IMR-90 (cell line): ENCODE results near the gene RBFOX2. TPM values are rescaled to one million over a fixed set of nuclear protein-coding genes. Genes with fewer than 3 reads are reported as not detected.

ENCODE experiments used
- ATAC-seq: fragments of 200-7000 bp; cut with Tn5 transposase; 2 replicates; pipeline ENCODE4 v1.9.1; 2020; ENCODE audit warnings: low read depth, mild to moderate bottlenecking, moderate library complexity
- BruUV-seq: library from RNA; stranded (reverse); fragments of 400-500 nt; replicated peaks from 2 replicates; lab custom pipeline; 2021; lab: Mats Ljungman, UMichigan
- CTCF ChIA-PET: fragments of 300-600 bp; formaldehyde crosslinking; extraction: SDS; loops from one replicate; lab custom pipeline; 2021; ENCODE audit warnings: antibody characterized with exemption; lab: Yijun Ruan, JAX
- POLR2A ChIA-PET: fragments of 300-600 bp; sonication (Branson Sonifier 250); formaldehyde crosslinking; loops from one replicate; lab custom pipeline; 2022; ENCODE audit warnings: antibody characterized with exemption; ENCODE audit not compliant: unreplicated experiment; lab: Charles Lee
- DNase-seq: peaks from one replicate; pipeline ENCODE4 v3.0.0; 2013
- H2AFZ ChIP-seq: replicated peaks from 2 replicates; pipeline ENCODE3; 2013; ENCODE audit warnings: low read length, mild to moderate bottlenecking; ENCODE audit not compliant: poor library complexity
- H2AK5ac ChIP-seq: 2 replicates; pipeline ENCODE4 v1.6.1; 2013; ENCODE audit warnings: low read depth, low read length, inconsistent platforms
- H2AK9ac ChIP-seq: replicated peaks from 2 replicates; pipeline ENCODE3; 2013; ENCODE audit warnings: mild to moderate bottlenecking, low read depth, low read length, moderate library complexity; ENCODE audit not compliant: poor library complexity
- H2BK120ac ChIP-seq: 2 replicates; pipeline ENCODE4 v1.6.1; 2013; ENCODE audit warnings: low read depth, low read length, inconsistent platforms
- H2BK15ac ChIP-seq: 3 replicates; pipeline ENCODE4 v1.6.1; 2013; ENCODE audit warnings: low read depth, low read length, inconsistent platforms
- H2BK20ac ChIP-seq: 2 replicates; pipeline ENCODE4 v1.6.1; 2013; ENCODE audit warnings: low read depth, mild to moderate bottlenecking, inconsistent platforms, low read length, moderate library complexity
- H2BK5ac ChIP-seq: 2 replicates; pipeline ENCODE4 v1.6.1; 2013; ENCODE audit warnings: mild to moderate bottlenecking, low read depth, low read length, inconsistent platforms; ENCODE audit not compliant: poor library complexity, severe bottlenecking
- H3K14ac ChIP-seq: replicated peaks from 2 replicates; pipeline ENCODE4 v1.6.1; 2013; ENCODE audit warnings: low read depth, low read length, inconsistent platforms
- H3K18ac ChIP-seq: 2 replicates; pipeline ENCODE4 v1.6.1; 2013; ENCODE audit warnings: low read depth, low read length, control low read depth
- H3K23ac ChIP-seq: 2 replicates; pipeline ENCODE4 v1.6.1; 2013; ENCODE audit warnings: low read depth, low read length, inconsistent platforms
- H3K27ac ChIP-seq: 2 replicates; pipeline ENCODE4 v1.5.1; 2013; ENCODE audit warnings: mild to moderate bottlenecking, control low read depth, low read length; ENCODE audit not compliant: insufficient read depth
- H3K27me3 ChIP-seq: 2 replicates; pipeline ENCODE4 v1.6.1; 2013; ENCODE audit warnings: low read length; ENCODE audit not compliant: control insufficient read depth, insufficient read depth
- H3K36me3 ChIP-seq: 2 replicates; pipeline ENCODE4 v1.6.1; 2013; ENCODE audit warnings: low read length, mixed read lengths; ENCODE audit not compliant: control insufficient read depth, insufficient read depth
- H3K4ac ChIP-seq: 2 replicates; pipeline ENCODE4 v1.6.1; 2013; ENCODE audit warnings: low read depth, low read length, inconsistent platforms
- H3K4me1 ChIP-seq: 2 replicates; pipeline ENCODE4 v1.6.1; 2013; ENCODE audit warnings: low read length, mixed read lengths; ENCODE audit not compliant: control insufficient read depth, insufficient read depth
- H3K4me2 ChIP-seq: 2 replicates; pipeline ENCODE4 v1.6.1; 2013; ENCODE audit warnings: low read depth, mild to moderate bottlenecking, control low read depth, low read length, moderate library complexity
- H3K4me3 ChIP-seq: 2 replicates; pipeline ENCODE4 v1.5.1; 2013; ENCODE audit warnings: low read depth, mild to moderate bottlenecking, control low read depth, low read length, moderate library complexity; ENCODE audit not compliant: insufficient read depth
- H3K56ac ChIP-seq: 2 replicates; pipeline ENCODE4 v1.6.1; 2013; ENCODE audit warnings: low read length, inconsistent platforms; ENCODE audit not compliant: insufficient read depth; ENCODE audit errors: extremely low read depth
- H3K79me1 ChIP-seq, 2 experiments: 2 replicates each; pipeline ENCODE4 v1.6.1; 2013; ENCODE audit warnings: low read length in 2 of 2, inconsistent platforms in 1 of 2, low read depth in 1 of 2
- H3K9ac ChIP-seq: 2 replicates; pipeline ENCODE4 v1.6.1; 2013; ENCODE audit warnings: low read depth, low read length, control low read depth
- H3K9me1 ChIP-seq: 2 replicates; pipeline ENCODE4 v1.6.1; 2013; ENCODE audit warnings: low read length, inconsistent platforms; ENCODE audit not compliant: insufficient read depth
- H3K9me3 ChIP-seq: 2 replicates; pipeline ENCODE4 v1.6.1; 2013; ENCODE audit warnings: low read length; ENCODE audit not compliant: control insufficient read depth, insufficient read depth
- H4K20me1 ChIP-seq: 2 replicates; pipeline ENCODE4 v1.6.1; 2013; ENCODE audit warnings: low read length, inconsistent platforms; ENCODE audit not compliant: insufficient read depth
- H4K5ac ChIP-seq: 2 replicates; pipeline ENCODE4 v1.6.1; 2013; ENCODE audit warnings: mild to moderate bottlenecking, low read depth, low read length, control low read depth
- H4K8ac ChIP-seq, 2 experiments: 2 replicates each; pipeline ENCODE4 v1.6.1; 2013; ENCODE audit warnings: low read depth in 2 of 2, low read length in 2 of 2, control low read depth in 1 of 2, inconsistent platforms in 1 of 2
- H4K91ac ChIP-seq: 2 replicates; pipeline ENCODE4 v1.6.1; 2013; ENCODE audit warnings: low read depth, low read length, inconsistent platforms; ENCODE audit not compliant: insufficient read depth
- BHLHE40 ChIP-seq: fragments of 150-350 bp; IDR thresholded peaks from 2 replicates; pipeline ENCODE4 v1.6.1; 2016; ENCODE audit warnings: mild to moderate bottlenecking, low read depth, low read length
- CEBPB ChIP-seq: IDR thresholded peaks from 2 replicates; pipeline ENCODE4 v1.6.1; 2012; ENCODE audit warnings: low read depth, low read length, improper control_type of control experiment
- CHD1 ChIP-seq: IDR thresholded peaks from 2 replicates; pipeline ENCODE4 v1.6.1; 2012; ENCODE audit warnings: low read depth, low read length, improper control_type of control experiment
- CTCF ChIP-seq: conservative IDR thresholded peaks from 2 replicates; pipeline ENCODE4 v1.5.1; 2012; ENCODE audit warnings: mild to moderate bottlenecking, low read depth, low read length, improper control_type of control experiment
- ELK1 ChIP-seq: fragments of 150-350 bp; IDR thresholded peaks from 2 replicates; pipeline ENCODE4 v1.6.1; 2016; ENCODE audit warnings: low read depth, mild to moderate bottlenecking, low read length, moderate library complexity, borderline replicate concordance
- FOS ChIP-seq: fragments of 150-350 bp; IDR thresholded peaks from 2 replicates; pipeline ENCODE4 v1.6.1; 2016; ENCODE audit warnings: low read depth, low read length
- MAFK ChIP-seq: IDR thresholded peaks from 2 replicates; pipeline ENCODE4 v1.6.1; 2012; ENCODE audit warnings: low read depth, low read length, improper control_type of control experiment
- MAZ ChIP-seq: IDR thresholded peaks from 2 replicates; pipeline ENCODE4 v1.6.1; 2012; ENCODE audit warnings: low read depth, mild to moderate bottlenecking, low read length, improper control_type of control experiment, moderate library complexity, borderline replicate concordance
- MXI1 ChIP-seq: IDR thresholded peaks from 2 replicates; pipeline ENCODE4 v1.6.1; 2012; ENCODE audit warnings: low read depth, mild to moderate bottlenecking, low read length, moderate library complexity, borderline replicate concordance
- NFE2L2 ChIP-seq: fragments of 150-350 bp; IDR thresholded peaks from 2 replicates; pipeline ENCODE4 v1.6.1; 2016; ENCODE audit warnings: low read depth, mild to moderate bottlenecking, low read length
- POLR2A ChIP-seq: IDR thresholded peaks from 2 replicates; pipeline ENCODE4 v1.6.1; 2012; ENCODE audit warnings: mild to moderate bottlenecking, low read depth, low read length
- RAD21 ChIP-seq: IDR thresholded peaks from 2 replicates; pipeline ENCODE4 v1.6.1; 2012; ENCODE audit warnings: low read length, improper control_type of control experiment
- RCOR1 ChIP-seq: IDR thresholded peaks from 2 replicates; pipeline ENCODE4 v1.6.1; 2012; ENCODE audit warnings: mild to moderate bottlenecking, low read length, improper control_type of control experiment; ENCODE audit not compliant: insufficient replicate concordance
- RFX5 ChIP-seq: IDR thresholded peaks from 2 replicates; pipeline ENCODE4 v1.8.0; 2012; ENCODE audit warnings: low read depth, mild to moderate bottlenecking, low read length, moderate library complexity
- SMC3 ChIP-seq: fragments of 150-350 bp; IDR thresholded peaks from 2 replicates; pipeline ENCODE4 v1.6.1; 2016; ENCODE audit warnings: low read depth, mild to moderate bottlenecking, antibody characterized with exemption, low read length, moderate library complexity
- WGBS, 2 experiments: methylation state at CpG; one replicate each; pipeline versions ENCODE4 v1.1.5 to v1.1.7; 2013; ENCODE audit warnings: missing lambda C conversion rate in 2 of 2; ENCODE audit not compliant: insufficient read length in 1 of 2; ENCODE audit errors: extremely low coverage in 2 of 2; 5-methylcytosine and 5-hydroxymethylcytosine counted together
- dilution Hi-C: fragments of 300-500 bp; cut with HindIII; formaldehyde crosslinking; loops from one replicate; pipeline ENCODE4 v1.14.3; 2018; ENCODE audit warnings: low sequenced_read_pairs; ENCODE audit not compliant: unreplicated experiment
- in situ Hi-C: fragments of 300-500 bp; cut with MboI; formaldehyde crosslinking; loops from 3 replicates; pipeline ENCODE4 v1.14.3; 2019; ENCODE audit warnings: low sequenced_read_pairs, inconsistent platforms, mixed read lengths
- intact Hi-C: fragments of 100-400 bp; cut with micrococcal nuclease; formaldehyde crosslinking; loops from 2 replicates; pipeline ENCODE4 v1.10.0; 2022
- polyA plus RNA-seq, 3 experiments: library from polyadenylated mRNA; depleted of rRNA; stranded (reverse); fragments of >200 nt; gene quantifications; 2 replicates each; pipeline ENCODE4 v1.2.3, GENCODE V29; 2012; ENCODE audit warnings: low replicate concordance in 1 of 3
- total RNA-seq: library from RNA; depleted of rRNA; stranded (reverse); fragments of >200 nt; gene quantifications from 2 replicates; pipeline ENCODE4 v1.2.3, GENCODE V29; 2012

Gene RBFOX2
- total and polyA plus RNA-seq, 2 of the 4 experiments (the other 2 are of a cell fraction) = 146 to 178 TPM

GRCh38 chr22:35991168-35991567 lies 37.5 kb downstream of the RBFOX2 start:
- DNase-seq (peak; percentile 88), ATAC-seq (peak; percentile 71)
- peak overlapping the region; percentile 36 for H4K5ac ChIP-seq
- peak overlapping the region; percentile 53 for H2BK5ac ChIP-seq
- H3K56ac ChIP-seq = peak overlapping the region; percentile 16; the same call in 1 of the 2 replicates
- H2AK5ac ChIP-seq = peak overlapping the region; percentile 60; the same call in 1 of the 2 replicates
- TF ChIP-seq NFE2L2 = no peak
- TF ChIP-seq RAD21 = no peak
- TF ChIP-seq CHD1 = no peak
- no peak for TF ChIP-seq MXI1
- TF ChIP-seq RFX5 = no peak
- TF ChIP-seq POLR2A = no peak
- no peak for TF ChIP-seq BHLHE40
- TF ChIP-seq RCOR1 = no peak
- no peak for TF ChIP-seq ELK1
- TF ChIP-seq FOS = no peak
- TF ChIP-seq MAFK = no peak
- no peak for TF ChIP-seq CTCF
- no peak for TF ChIP-seq SMC3
- no peak for TF ChIP-seq MAZ
- no peak for TF ChIP-seq CEBPB
- peak overlapping the region; percentile 64 for H3K14ac ChIP-seq
- H3K4ac ChIP-seq = peak overlapping the region; percentile 90
- H3K79me1 ChIP-seq = peaks cover 54 to 83% of the 10 kb centered on the region in 2 experiments
- no peak overlapping the region for H2AFZ ChIP-seq
- intact Hi-C loops = loop anchor here (5.0 kb wide), 1 partner anchor 36 kb away; the partner anchor contains the start of gene RBFOX2
- peak overlapping the region; percentile 35 for H3K4me2 ChIP-seq
- H2BK15ac ChIP-seq = peak overlapping the region; percentile 29; the same call in 1 of the 3 replicates
- ChIA-PET POLR2A (no interaction called here), CTCF (interaction anchor here (1.3 kb wide), 1 partner anchor 21 kb away, joined by 3 read pairs; no protein-coding TSS in a partner anchor)
- 0 out of 2 replicates have a peak overlapping the region, but pooled peaks have one; percentile 8 for H3K9ac ChIP-seq
- H4K8ac ChIP-seq = peak overlapping the region in 1 of 2 experiments; percentile 53; a peak in 2 of 4 replicates
- no peaks in the 10 kb centered on the region for H3K9me3 ChIP-seq
- no TSS peak for BruUV-seq
- H3K36me3 ChIP-seq = no peaks in the 10 kb centered on the region
- H3K4me3 ChIP-seq = no peak overlapping the region
- dilution Hi-C loops = no loop called here
- peaks cover 1% of the 10 kb centered on the region; the same call in 1 of the 2 replicates for H4K20me1 ChIP-seq
- H2AK9ac ChIP-seq = no peak overlapping the region
- peak overlapping the region; percentile 28 for H2BK20ac ChIP-seq
- H4K91ac ChIP-seq = peak overlapping the region; percentile 62
- peak overlapping the region; percentile 84 for H2BK120ac ChIP-seq
- WGBS, 2 experiments = 0% methylated on average over 2 of the region's 2 CpGs; no CpG with 5 or more reads in 1 of the 2 experiments
- peak overlapping the region; percentile 50 for H3K23ac ChIP-seq
- in situ Hi-C loops = no loop called here
- H3K9me1 ChIP-seq = peaks cover 7% of the 10 kb centered on the region; the same call in 1 of the 2 replicates
- H3K18ac ChIP-seq = peak overlapping the region; percentile 65
- no peaks in the 10 kb centered on the region for H3K27me3 ChIP-seq
- H3K4me1 ChIP-seq = peaks cover 18% of the 10 kb centered on the region
- peak overlapping the region; percentile 89; the same call in 1 of the 2 replicates for H3K27ac ChIP-seq
